ENCODE measurements around the gene PCSK4.

DNA sequence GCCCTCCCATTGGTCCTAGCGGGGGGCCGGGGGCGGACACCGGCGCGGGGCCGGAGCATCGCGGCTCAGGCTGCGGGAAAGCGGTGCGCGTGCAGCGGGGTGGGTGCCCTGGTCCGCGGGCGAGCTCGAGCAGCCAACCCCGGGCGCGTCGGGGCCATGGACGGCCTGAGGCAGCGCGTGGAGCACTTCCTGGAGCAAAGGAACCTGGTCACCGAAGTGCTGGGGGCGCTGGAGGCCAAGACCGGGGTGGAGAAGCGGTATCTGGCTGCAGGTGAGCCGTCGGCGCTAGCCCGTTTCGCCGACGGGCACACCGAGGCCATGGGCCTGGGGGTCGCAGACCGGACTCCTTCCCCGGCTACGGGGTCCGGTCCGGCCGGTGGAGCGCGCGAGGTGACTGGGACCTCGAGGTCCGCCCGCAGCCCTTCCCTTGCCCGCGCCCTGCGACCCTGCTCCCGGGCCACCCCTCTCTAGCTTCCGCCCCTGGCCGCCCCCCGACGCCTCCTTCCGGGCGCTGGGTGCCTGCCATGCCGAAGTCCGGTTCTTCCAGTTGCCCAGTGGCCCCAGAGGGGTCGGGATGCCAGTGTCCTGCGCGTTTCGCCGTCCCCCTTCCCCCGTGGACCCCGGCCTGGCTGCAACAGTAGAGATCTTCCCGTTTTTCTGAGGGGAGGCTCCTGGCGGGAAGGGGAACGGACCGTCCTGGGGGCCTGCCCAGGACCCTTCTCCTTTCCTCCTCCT, 1.1 kb upstream of the PCSK4 start, which contains the start of gene REEP6:
- TF ChIP-seq CTCF (IDR thresholded peaks at IDR 0.05) (no peak), POLR2A (IDR thresholded peaks at IDR 0.05) (peak in 1 of 2 donors; percentile 38)
